ENCODE data around the gene CAPZA3. TPM values are rescaled to one million over a fixed set of nuclear protein-coding genes. Genes with fewer than 3 reads are reported as not detected.

Gene CAPZA3
- total RNA-seq, 1 experiment from 2014 or later = not detected

- Histone ChIP-seq H3K4me1 (ENCODE audit: insufficient read depth, low read length, poor library complexity, severe bottlenecking) (no peaks in the 10 kb centered on the region), H3K4me3 (ENCODE audit: low read depth, low read length, poor library complexity, severe bottlenecking) (no peak overlapping the region), H3K36me3 (ENCODE audit: insufficient read depth, low read length, poor library complexity, severe bottlenecking) (no peaks in the 10 kb centered on the region), H3K9me3 (ENCODE audit: low read depth, low read length, poor library complexity, severe bottlenecking) (no peaks in the 10 kb centered on the region), H3K27me3 (replicated peaks; ENCODE audit: insufficient read depth, low read depth, low read length, poor library complexity) (no peaks in the 10 kb centered on the region), H3K27ac (ENCODE audit: low read depth, low read length, poor library complexity, severe bottlenecking) (no peak overlapping the region)
- POLR2A ChIA-PET (ENCODE audit: low non-redundant PET) = no interaction called here
- DNase-seq (ENCODE audit: low spot score) = no peak
- CTCF ChIA-PET = no interaction called here
- BruUV-seq (replicated peaks) = no TSS peak
- intact Hi-C loops (cut with micrococcal nuclease; ENCODE audit: unreplicated experiment) = no loop called here
- TF ChIP-seq EZH2 (IDR thresholded peaks at IDR 0.05; ENCODE audit: borderline replicate concordance, low read depth, low read length, poor library complexity, severe bottlenecking) (no peak), CTCF (conservative IDR thresholded peaks at IDR 0.05; ENCODE audit: low read depth, low read length) (no peak)
These were observed 14.2 kb upstream of the CAPZA3 start for GRCh38 chr12:18723752-18724151.

GRCh38 chr12:18731156-18731555, 6.8 kb upstream of the CAPZA3 start:
- ChIA-PET CTCF (no interaction called here), POLR2A (ENCODE audit: low non-redundant PET) (interaction anchor here (0.7 kb wide), 1 partner anchor 478 kb away, joined by 7 read pairs; no protein-coding TSS in a partner anchor)
- DNase-seq (ENCODE audit: low spot score) = no peak
- H3K9me3 ChIP-seq (ENCODE audit: low read depth, low read length, poor library complexity, severe bottlenecking) = no peaks in the 10 kb centered on the region
- H3K4me3 ChIP-seq (ENCODE audit: low read depth, low read length, poor library complexity, severe bottlenecking) = no peak overlapping the region
- no TSS peak for BruUV-seq (replicated peaks)
- H3K36me3 ChIP-seq (ENCODE audit: insufficient read depth, low read length, poor library complexity, severe bottlenecking) = no peaks in the 10 kb centered on the region
- H3K4me1 ChIP-seq (ENCODE audit: insufficient read depth, low read length, poor library complexity, severe bottlenecking) = no peaks in the 10 kb centered on the region
- intact Hi-C loops (cut with micrococcal nuclease; ENCODE audit: unreplicated experiment) = no loop called here
- no peaks in the 10 kb centered on the region for H3K27me3 ChIP-seq (replicated peaks; ENCODE audit: insufficient read depth, low read depth, low read length, poor library complexity)
- no peak for TF ChIP-seq EZH2 (IDR thresholded peaks at IDR 0.05; ENCODE audit: borderline replicate concordance, low read depth, low read length, poor library complexity, severe bottlenecking)
- TF ChIP-seq CTCF (conservative IDR thresholded peaks at IDR 0.05; ENCODE audit: low read depth, low read length) = no peak
- no peak overlapping the region for H3K27ac ChIP-seq (ENCODE audit: low read depth, low read length, poor library complexity, severe bottlenecking)

- H3K27me3 ChIP-seq (replicated peaks; ENCODE audit: insufficient read depth, low read depth, low read length, poor library complexity) = no peaks in the 10 kb centered on the region
- no peak overlapping the region for H3K27ac ChIP-seq (ENCODE audit: low read depth, low read length, poor library complexity, severe bottlenecking)
- no peaks in the 10 kb centered on the region for H3K9me3 ChIP-seq (ENCODE audit: low read depth, low read length, poor library complexity, severe bottlenecking)
- ChIA-PET POLR2A (ENCODE audit: low non-redundant PET) (no interaction called here), CTCF (no interaction called here)
- no peaks in the 10 kb centered on the region for H3K36me3 ChIP-seq (ENCODE audit: insufficient read depth, low read length, poor library complexity, severe bottlenecking)
- no peak for DNase-seq (ENCODE audit: low spot score)
- H3K4me3 ChIP-seq (ENCODE audit: low read depth, low read length, poor library complexity, severe bottlenecking) = no peak overlapping the region
- no TSS peak for BruUV-seq (replicated peaks)
- H3K4me1 ChIP-seq (ENCODE audit: insufficient read depth, low read length, poor library complexity, severe bottlenecking) = no peaks in the 10 kb centered on the region
- intact Hi-C loops (cut with micrococcal nuclease; ENCODE audit: unreplicated experiment) = no loop called here
- TF ChIP-seq EZH2 (IDR thresholded peaks at IDR 0.05; ENCODE audit: borderline replicate concordance, low read depth, low read length, poor library complexity, severe bottlenecking) (no peak), CTCF (conservative IDR thresholded peaks at IDR 0.05; ENCODE audit: low read depth, low read length) (no peak)
These were observed 10.0 kb downstream of the CAPZA3 start for GRCh38 chr12:18747895-18748294.

All from A673 (cell line).